Measurements from ENCODE around the gene UBE2J1.
A peak's percentile ranks its signal among the peaks of the same experiment; 100 is the strongest.

The UBE2J1 gene

GRCh38 chr6:89361171-89361570 lies 8.6 kb upstream of the UBE2J1 start:
- DNase-seq, result no peak

- no peak for DNase-seq
Measured at GRCh38 chr6:89360415-89360999, 8.0 kb upstream of the UBE2J1 start.

GRCh38 chr6:89359561-89359960 lies 7.0 kb upstream of the UBE2J1 start:
- DNase-seq, result no peak

- DNase-seq, result no peak
Measured at GRCh38 chr6:89357390-89357789, 4.9 kb upstream of the UBE2J1 start.

- DNase-seq, result no peak
Measured at GRCh38 chr6:89356642-89357170, 4.2 kb upstream of the UBE2J1 start.

GRCh38 chr6:89355511-89356194 lies 3.1 kb upstream of the UBE2J1 start:
- DNase-seq, result no peak

GRCh38 chr6:89353702-89354392 lies 1.3 kb upstream of the UBE2J1 start:
- DNase-seq, result no peak

- DNase-seq, result peak; percentile 16
Measured at GRCh38 chr6:89353118-89353556, 615 bp upstream of the UBE2J1 start.

- no peak for DNase-seq
Measured at GRCh38 chr6:89351671-89352277, 748 bp downstream of the UBE2J1 start.

GRCh38 chr6:89350281-89350966 lies 2.1 kb downstream of the UBE2J1 start:
- DNase-seq, result no peak

GRCh38 chr6:89348372-89348771 lies 4.2 kb downstream of the UBE2J1 start:
- DNase-seq, result no peak

- no peak for DNase-seq
Measured at GRCh38 chr6:89347825-89348224, 4.7 kb downstream of the UBE2J1 start.

GRCh38 chr6:89346433-89346832 lies 6.1 kb downstream of the UBE2J1 start:
- no peak for DNase-seq

GRCh38 chr6:89339565-89339964 lies 13.0 kb downstream of the UBE2J1 start:
- no peak for DNase-seq

GRCh38 chr6:89335164-89335563 lies 17.4 kb downstream of the UBE2J1 start:
- no peak for DNase-seq

- no peak for DNase-seq
Measured at GRCh38 chr6:89330910-89331309, 21.6 kb downstream of the UBE2J1 start.

GRCh38 chr6:89328976-89329375 lies 23.5 kb downstream of the UBE2J1 start:
- DNase-seq, result no peak

GRCh38 chr6:89324304-89324703 lies 28.2 kb downstream of the UBE2J1 start:
- DNase-seq, result no peak

GRCh38 chr6:89323511-89323971 lies 29.0 kb downstream of the UBE2J1 start:
- no peak for DNase-seq

GRCh38 chr6:89321131-89321970 lies 31.2 kb downstream of the UBE2J1 start:
- DNase-seq, result no peak

- no peak for DNase-seq
Measured at GRCh38 chr6:89320012-89320559, 32.4 kb downstream of the UBE2J1 start.

- no peak for DNase-seq
Measured at GRCh38 chr6:89317067-89317466, 35.5 kb downstream of the UBE2J1 start.
